Keratinocyte (primary cell): Measurements from ENCODE around the gene SLC26A9.

Source experiments
- CTCF ChIP-seq, 3 experiments: IDR thresholded peaks in 1 of 3; conservative IDR thresholded peaks in 1 of 3; optimal IDR thresholded peaks in 1 of 3; 2 replicates in 2 of 3; 3 replicates in 1 of 3; pipeline versions ENCODE3 to v1.5.1; 2011; ENCODE audit warnings: low read length in 3 of 3, mild to moderate bottlenecking in 3 of 3, moderate library complexity in 2 of 3, control low read depth in 1 of 3, inconsistent platforms in 1 of 3; ENCODE audit not compliant: insufficient read depth in 2 of 3; ENCODE audit errors: extremely low read depth in 1 of 3
- EZH2 ChIP-seq: IDR thresholded peaks from one replicate; pipeline ENCODE4 v1.6.1; 2012; ENCODE audit warnings: inconsistent platforms, mild to moderate bottlenecking, low read length, moderate library complexity

GRCh38 chr1:205977402-205978014, 34.3 kb upstream of the SLC26A9 start:
- peak; percentile 95 to 98 (median 96) for TF ChIP-seq CTCF (optimal IDR thresholded peaks at IDR 0.05 in 1 of 3, IDR thresholded peaks at IDR 0.05 in 1 of 3, conservative IDR thresholded peaks at IDR 0.05 in 1 of 3; ENCODE audit: extremely low read depth in 1 of 3, insufficient read depth in 2 of 3, low read length in 3 of 3)
- no peak for TF ChIP-seq EZH2
